Sciatic nerve (tissue), 2 donors: ENCODE results near the gene EDC3. TPM values are rescaled to one million over a fixed set of nuclear protein-coding genes. Genes with fewer than 3 reads are reported as not detected.
A peak's percentile ranks its signal among the peaks of the same experiment; 100 is the strongest.
"Not testable (repeated sequence)": the region's sequence is repeated elsewhere in the genome, so short reads cannot be mapped to it uniquely, and the experiment has no call there.

Experiments used
- ATAC-seq: fragments of 200-7000 bp; cut with Tn5 transposase; one replicate; pipeline ENCODE4 v1.9.1; 2020; ENCODE audit warnings: mild to moderate bottlenecking, moderate library complexity
- DNase-seq: peaks from one replicate; pipeline ENCODE4 v3.0.0-alpha.2; 2020; ENCODE audit warnings: low spot score
- intact Hi-C: fragments of 100-400 bp; cut with DNase I; formaldehyde crosslinking; loops from one replicate; pipeline ENCODE4 v1.14.2; 2022
- total RNA-seq: library from RNA; stranded (reverse); fragmentation: NEBNext Ultra II Directional; extraction: Animal tissue kit (Norgen Biotek cat#: 25700); gene quantifications from one replicate; pipeline ENCODE4 v1.2.1, GENCODE V29; 2021
- donor health status: DM: no; HTN: no; CAD: no.
- donor health status: DM: no; HTN: no; CAD: no.

Gene EDC3
- total RNA-seq, 1 donor from 2014 or later = 32.5 TPM

- no peak for ATAC-seq
- intact Hi-C loops = no loop called here
- DNase-seq = no peak
These were observed 92.6 kb downstream of the EDC3 start for GRCh38 chr15:74603026-74603788.

GRCh38 chr15:74599156-74599555, 96.7 kb downstream of the EDC3 start:
- intact Hi-C loops = no loop called here
- no peak for ATAC-seq
- no peak for DNase-seq

DNA sequence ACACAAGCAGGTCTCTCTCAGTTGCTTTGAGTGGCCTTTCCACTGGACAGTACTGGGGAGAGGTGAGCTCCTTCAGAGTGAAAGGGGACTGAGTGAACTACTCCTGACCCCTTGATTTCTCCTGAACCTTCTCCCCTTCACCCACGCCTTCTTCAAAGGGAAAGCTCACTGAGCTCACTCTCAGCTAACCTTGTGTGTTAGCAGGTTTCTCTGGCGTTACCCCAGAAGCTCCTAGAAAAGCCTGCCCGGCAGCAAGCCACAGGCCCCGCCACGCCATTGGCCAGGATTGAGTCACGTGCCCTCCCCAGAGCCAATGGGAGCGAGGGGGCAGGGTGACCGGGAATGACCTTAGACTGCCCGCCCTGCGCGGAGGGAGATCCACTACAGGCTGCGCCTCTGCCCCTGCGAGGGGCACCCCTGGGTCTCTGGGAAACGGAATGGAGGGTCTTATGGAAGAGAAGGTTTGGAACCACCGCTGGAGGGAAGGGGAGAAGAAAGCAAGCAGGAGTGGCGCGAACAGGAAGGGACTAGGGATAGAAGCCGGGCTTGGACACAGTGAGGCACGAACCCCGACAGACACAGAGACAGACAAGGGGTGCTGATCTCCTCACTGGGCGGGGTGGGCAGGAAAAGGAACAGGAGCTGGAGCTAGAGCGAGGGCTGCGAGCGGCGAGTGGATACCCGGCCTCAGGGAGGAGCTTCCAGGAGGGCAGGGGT, 97.5 kb downstream of the EDC3 start:
- DNase-seq (peak; percentile 97), ATAC-seq (peak; percentile 99)
- intact Hi-C loops = no loop called here

DNA sequence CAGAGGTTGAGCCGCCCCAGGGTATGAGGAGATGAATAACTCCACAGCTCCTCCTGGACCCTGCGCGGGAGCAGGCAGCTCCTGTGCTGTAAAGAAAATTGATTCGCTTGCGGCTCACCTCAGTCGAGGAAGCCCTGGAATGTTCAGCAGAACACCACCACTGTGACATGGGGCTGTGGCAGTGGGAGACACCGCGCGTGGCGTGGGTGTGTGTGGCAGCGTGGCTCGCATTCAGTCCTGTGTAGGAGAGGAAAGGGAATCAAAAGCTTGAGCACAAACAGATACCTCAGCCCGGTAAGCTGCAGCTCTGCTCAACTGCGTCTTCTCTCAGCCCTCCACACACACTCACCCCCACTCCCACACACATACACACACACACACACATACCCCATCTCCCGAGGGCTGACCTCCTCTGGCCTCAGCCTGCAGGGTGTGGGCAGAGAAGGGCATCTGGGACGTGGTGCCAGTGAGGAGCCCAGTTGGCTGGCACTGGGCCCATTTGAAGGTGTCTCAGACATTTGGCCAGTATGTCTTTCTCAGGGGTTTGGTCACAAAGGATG, 98.6 kb downstream of the EDC3 start:
- ATAC-seq, intact Hi-C loops, DNase-seq: not testable (repeated sequence)

GRCh38 chr15:74596736-74597135, 99.1 kb downstream of the EDC3 start:
- not testable (repeated sequence) for ATAC-seq

DNA sequence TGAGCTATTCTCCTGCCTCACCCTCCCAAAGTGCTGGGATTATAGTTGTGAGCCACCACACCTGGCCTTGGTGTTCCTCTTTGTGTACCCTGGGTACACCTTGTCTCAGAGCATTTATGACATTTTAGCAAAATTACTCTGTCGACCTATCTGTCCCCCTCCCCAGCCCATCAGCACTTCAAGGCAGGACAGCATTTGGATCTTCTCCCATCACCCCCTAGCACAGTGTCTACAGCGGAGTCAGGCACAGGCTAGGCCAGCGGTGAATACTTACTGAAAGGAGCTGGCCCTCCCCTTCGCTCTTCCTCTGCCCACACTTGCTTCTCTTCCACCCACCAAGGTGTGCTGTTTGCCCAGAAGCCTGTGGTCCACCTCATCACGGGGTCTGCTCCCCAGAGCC, 100.6 kb downstream of the EDC3 start:
- DNase-seq (no peak), ATAC-seq (no peak)
- intact Hi-C loops = no loop called here

More at GRCh38 chr15:74596736-74597135, 99.1 kb downstream of the EDC3 start:
- DNase-seq, intact Hi-C loops: not testable (repeated sequence)

DNA sequence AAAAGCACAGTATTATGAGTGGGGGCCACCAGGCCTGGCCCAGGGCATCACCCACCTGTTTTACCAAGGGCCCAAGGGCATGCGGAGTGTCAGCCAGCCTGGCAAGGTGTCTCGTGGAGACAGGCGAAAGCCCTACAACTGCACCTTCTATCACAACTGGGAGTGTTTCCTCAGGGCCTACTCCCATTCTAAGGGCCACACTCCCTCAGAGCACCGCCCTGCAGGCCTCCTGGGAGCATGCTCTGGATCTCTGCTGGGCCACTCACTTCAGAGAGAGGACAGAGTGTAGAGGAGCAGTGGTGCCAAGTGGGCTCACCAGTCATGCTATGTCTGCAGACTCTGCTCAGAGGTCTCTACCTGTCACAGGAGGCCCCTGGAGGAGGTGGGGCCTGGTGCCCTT, 101.4 kb downstream of the EDC3 start:
- DNase-seq (no peak), ATAC-seq (no peak)
- intact Hi-C loops = no loop called here

DNA sequence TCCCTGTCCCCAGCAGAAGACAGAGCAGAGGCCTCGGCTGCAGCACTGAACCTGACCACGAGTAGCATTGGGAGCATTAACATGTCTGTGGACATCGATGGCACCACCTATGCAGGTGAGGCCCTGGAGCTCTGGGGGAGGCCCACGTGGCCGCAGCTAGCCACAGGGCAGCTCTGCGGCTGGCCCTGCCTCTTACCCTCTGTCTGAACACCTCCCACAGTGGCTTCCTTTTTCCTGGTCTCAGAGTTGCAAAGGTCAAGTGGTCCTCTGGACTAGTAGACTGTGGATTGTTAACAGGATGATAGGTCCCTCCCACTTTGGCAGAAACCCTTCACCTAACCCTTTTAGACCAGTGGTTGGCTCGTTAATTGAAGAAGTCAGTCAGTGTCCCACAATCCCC, 102.7 kb downstream of the EDC3 start:
- DNase-seq (no peak), ATAC-seq (no peak)
- intact Hi-C loops = no loop called here

GRCh38 chr15:74592222-74592621, 103.6 kb downstream of the EDC3 start:
- intact Hi-C loops = no loop called here
- ATAC-seq (no peak), DNase-seq (no peak)

GRCh38 chr15:74589826-74590225, 106.0 kb downstream of the EDC3 start:
- ATAC-seq = no peak
- intact Hi-C loops = no loop called here
- no peak for DNase-seq

DNA sequence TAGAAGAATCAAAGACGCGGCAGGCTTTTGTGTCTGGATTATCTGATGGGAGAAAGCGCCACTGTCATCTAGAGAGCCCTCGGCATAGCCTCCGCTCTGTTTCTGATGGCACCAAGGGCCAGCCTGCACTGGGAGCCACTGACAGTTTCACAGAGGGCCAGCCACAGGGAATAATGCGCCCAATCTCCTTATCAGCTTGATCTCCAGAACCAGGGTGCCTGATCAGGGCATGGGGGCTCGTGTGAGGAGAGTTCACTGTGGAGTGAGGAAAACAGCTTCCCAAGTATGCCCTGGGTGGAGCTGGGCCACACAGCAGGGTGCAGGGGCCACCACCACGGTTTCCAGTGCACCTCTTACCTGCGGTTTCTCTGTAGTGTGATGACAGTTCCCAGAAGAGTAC, 110.0 kb downstream of the EDC3 start:
- DNase-seq = no peak
- ATAC-seq = no peak
- intact Hi-C loops = no loop called here

DNA sequence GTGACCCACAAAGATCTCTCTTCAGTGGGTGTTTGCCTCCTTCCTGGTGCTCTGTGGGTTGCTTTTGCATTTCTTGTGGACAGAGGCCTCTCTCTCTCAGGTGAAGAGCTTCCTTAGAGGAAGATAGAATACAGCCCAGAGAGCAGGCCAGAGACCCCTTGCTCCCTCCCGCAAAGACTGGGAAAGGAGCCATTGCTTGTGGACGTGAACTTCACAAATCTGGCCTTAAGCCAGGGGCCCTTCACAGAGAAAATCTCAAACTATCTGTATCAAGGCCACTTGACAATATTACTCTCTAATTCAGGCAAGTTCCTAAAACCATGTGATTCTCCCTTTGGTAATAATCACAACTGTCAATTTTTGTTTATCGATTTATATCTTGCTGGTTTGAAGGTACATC, 110.6 kb downstream of the EDC3 start:
- DNase-seq (no peak), ATAC-seq (no peak)
- intact Hi-C loops = no loop called here

- ATAC-seq (no peak), DNase-seq (no peak)
- intact Hi-C loops = no loop called here
These were observed 111.0 kb downstream of the EDC3 start for GRCh38 chr15:74584779-74585178.

- intact Hi-C loops = no loop called here
- DNase-seq (no peak), ATAC-seq (no peak)
These were observed 111.6 kb downstream of the EDC3 start for GRCh38 chr15:74584204-74584603.

Other genes starting within 250 kb of the EDC3 start
- 32.0 TPM for gene UBL7, start 234.9 kb downstream of the EDC3 start, total RNA-seq
- gene ARID3B, start 154.8 kb downstream of the EDC3 start, total RNA-seq = 5.5 TPM
- gene CLK3, start 80.2 kb downstream of the EDC3 start, total RNA-seq = 81.7 TPM
- gene CYP1A1, start 29.5 kb upstream of the EDC3 start, total RNA-seq = 0.18 TPM
- gene CYP1A2, start 52.8 kb upstream of the EDC3 start, total RNA-seq = not detected
- 43.7 TPM for gene CSK, start 86.1 kb upstream of the EDC3 start, total RNA-seq
- gene LMAN1L, start 116.8 kb upstream of the EDC3 start, total RNA-seq = not detected
- not detected for gene CPLX3, start 130.6 kb upstream of the EDC3 start, total RNA-seq
- 26.5 TPM for gene ULK3, start 147.1 kb upstream of the EDC3 start, total RNA-seq
- gene SCAMP2, start 177.3 kb upstream of the EDC3 start, total RNA-seq = 68.2 TPM
- 38.2 TPM for gene MPI, start 194.0 kb upstream of the EDC3 start, total RNA-seq
- gene FAM219B, start 210.8 kb upstream of the EDC3 start, total RNA-seq = 72.9 TPM
- 66.3 TPM for gene COX5A, start 242.0 kb upstream of the EDC3 start, total RNA-seq